ENCODE data around the gene CCDC183. TPM values are rescaled to one million over a fixed set of nuclear protein-coding genes. Genes with fewer than 3 reads are reported as not detected.
"Not testable (repeated sequence)": the region's sequence is repeated elsewhere in the genome, so short reads cannot be mapped to it uniquely, and the experiment has no call there.

Gene CCDC183
- total RNA-seq, 1 experiment from 2014 or later: 0.66 TPM

- not testable (repeated sequence) for DNase-seq; H3K36me3 ChIP-seq (replicated peaks; ENCODE audit: control insufficient read depth, insufficient read depth, low read length); H3K27me3 ChIP-seq (ENCODE audit: control insufficient read depth, insufficient read depth, low read length); H3K4me3 ChIP-seq (ENCODE audit: insufficient read depth, low read depth, low read length)
Measured at GRCh38 chr9:136766410-136767120, 29.6 kb upstream of the CCDC183 start.

GRCh38 chr9:136769710-136770191 lies 26.4 kb upstream of the CCDC183 start:
- peak; percentile 96 for DNase-seq
- H3K27me3 ChIP-seq (ENCODE audit: control insufficient read depth, insufficient read depth, low read length): no peaks in the 10 kb centered on the region; the same call in 1 of the 2 replicates
- H3K36me3 ChIP-seq (replicated peaks; ENCODE audit: control insufficient read depth, insufficient read depth, low read length): no peaks in the 10 kb centered on the region
- H3K4me3 ChIP-seq (ENCODE audit: insufficient read depth, low read depth, low read length): peak overlapping the region; percentile 36; the same call in 1 of the 2 replicates

GRCh38 chr9:136771907-136772415 lies 24.2 kb upstream of the CCDC183 start:
- no peak for DNase-seq
- Histone ChIP-seq H3K36me3 (replicated peaks; ENCODE audit: control insufficient read depth, insufficient read depth, low read length) (no peaks in the 10 kb centered on the region), H3K27me3 (ENCODE audit: control insufficient read depth, insufficient read depth, low read length) (no peaks in the 10 kb centered on the region; the same call in 1 of the 2 replicates), H3K4me3 (ENCODE audit: insufficient read depth, low read depth, low read length) (no peak overlapping the region)

GRCh38 chr9:136773386-136774044 lies 22.6 kb upstream of the CCDC183 start:
- H3K36me3 ChIP-seq (replicated peaks; ENCODE audit: control insufficient read depth, insufficient read depth, low read length): no peaks in the 10 kb centered on the region
- H3K4me3 ChIP-seq (ENCODE audit: insufficient read depth, low read depth, low read length): no peak overlapping the region
- peak; percentile 88 for DNase-seq
- H3K27me3 ChIP-seq (ENCODE audit: control insufficient read depth, insufficient read depth, low read length): no peaks in the 10 kb centered on the region; the same call in 1 of the 2 replicates

- no peak overlapping the region for H3K4me3 ChIP-seq (ENCODE audit: insufficient read depth, low read depth, low read length)
- DNase-seq: no peak
- no peaks in the 10 kb centered on the region for H3K36me3 ChIP-seq (replicated peaks; ENCODE audit: control insufficient read depth, insufficient read depth, low read length)
- no peaks in the 10 kb centered on the region; the same call in 1 of the 2 replicates for H3K27me3 ChIP-seq (ENCODE audit: control insufficient read depth, insufficient read depth, low read length)
Measured at GRCh38 chr9:136774416-136775045, 21.6 kb upstream of the CCDC183 start.

GRCh38 chr9:136775191-136775590 lies 20.9 kb upstream of the CCDC183 start:
- H3K36me3 ChIP-seq (replicated peaks; ENCODE audit: control insufficient read depth, insufficient read depth, low read length): no peaks in the 10 kb centered on the region
- H3K4me3 ChIP-seq (ENCODE audit: insufficient read depth, low read depth, low read length): no peak overlapping the region
- DNase-seq: no peak
- no peaks in the 10 kb centered on the region; the same call in 1 of the 2 replicates for H3K27me3 ChIP-seq (ENCODE audit: control insufficient read depth, insufficient read depth, low read length)

GRCh38 chr9:136776947-136777346 lies 19.2 kb upstream of the CCDC183 start:
- Histone ChIP-seq H3K4me3 (ENCODE audit: insufficient read depth, low read depth, low read length) (no peak overlapping the region), H3K27me3 (ENCODE audit: control insufficient read depth, insufficient read depth, low read length) (no peaks in the 10 kb centered on the region; the same call in 1 of the 2 replicates), H3K36me3 (replicated peaks; ENCODE audit: control insufficient read depth, insufficient read depth, low read length) (no peaks in the 10 kb centered on the region)
- DNase-seq: no peak

GRCh38 chr9:136777359-136777758 lies 18.8 kb upstream of the CCDC183 start:
- DNase-seq: no peak
- no peak overlapping the region for H3K4me3 ChIP-seq (ENCODE audit: insufficient read depth, low read depth, low read length)
- no peaks in the 10 kb centered on the region; the same call in 1 of the 2 replicates for H3K27me3 ChIP-seq (ENCODE audit: control insufficient read depth, insufficient read depth, low read length)
- no peaks in the 10 kb centered on the region for H3K36me3 ChIP-seq (replicated peaks; ENCODE audit: control insufficient read depth, insufficient read depth, low read length)

- Histone ChIP-seq H3K27me3 (ENCODE audit: control insufficient read depth, insufficient read depth, low read length) (no peaks in the 10 kb centered on the region), H3K36me3 (replicated peaks; ENCODE audit: control insufficient read depth, insufficient read depth, low read length) (no peaks in the 10 kb centered on the region), H3K4me3 (ENCODE audit: insufficient read depth, low read depth, low read length) (no peak overlapping the region)
- DNase-seq: no peak
Measured at GRCh38 chr9:136779808-136780207, 16.3 kb upstream of the CCDC183 start.

- Histone ChIP-seq H3K4me3 (ENCODE audit: insufficient read depth, low read depth, low read length) (no peak overlapping the region), H3K36me3 (replicated peaks; ENCODE audit: control insufficient read depth, insufficient read depth, low read length) (no peaks in the 10 kb centered on the region), H3K27me3 (ENCODE audit: control insufficient read depth, insufficient read depth, low read length) (no peaks in the 10 kb centered on the region)
- no peak for DNase-seq
Measured at GRCh38 chr9:136782452-136782851, 13.7 kb upstream of the CCDC183 start.

- peak; percentile 68 for DNase-seq
Measured at GRCh38 chr9:136784249-136784996, 11.7 kb upstream of the CCDC183 start.

GRCh38 chr9:136784997-136785361 lies 11.2 kb upstream of the CCDC183 start:
- Histone ChIP-seq H3K36me3 (replicated peaks; ENCODE audit: control insufficient read depth, insufficient read depth, low read length) (no peaks in the 10 kb centered on the region), H3K4me3 (ENCODE audit: insufficient read depth, low read depth, low read length) (no peak overlapping the region), H3K27me3 (ENCODE audit: control insufficient read depth, insufficient read depth, low read length) (no peaks in the 10 kb centered on the region)
- DNase-seq: no peak

More at GRCh38 chr9:136784249-136784996, 11.7 kb upstream of the CCDC183 start:
- Histone ChIP-seq H3K27me3 (ENCODE audit: control insufficient read depth, insufficient read depth, low read length) (no peaks in the 10 kb centered on the region), H3K4me3 (ENCODE audit: insufficient read depth, low read depth, low read length) (no peak overlapping the region), H3K36me3 (replicated peaks; ENCODE audit: control insufficient read depth, insufficient read depth, low read length) (no peaks in the 10 kb centered on the region)

GRCh38 chr9:136785565-136786355 lies 10.4 kb upstream of the CCDC183 start:
- not testable (repeated sequence) for H3K27me3 ChIP-seq (ENCODE audit: control insufficient read depth, insufficient read depth, low read length); H3K4me3 ChIP-seq (ENCODE audit: insufficient read depth, low read depth, low read length); H3K36me3 ChIP-seq (replicated peaks; ENCODE audit: control insufficient read depth, insufficient read depth, low read length); DNase-seq
